ENCODE measurements around the gene GTF2I.

- TF ChIP-seq CTCF (IDR thresholded peaks at IDR 0.05; ENCODE audit: poor library complexity) (no peak), EZH2 (IDR thresholded peaks at IDR 0.05; ENCODE audit: borderline replicate concordance) (no peak), EZH2phosphoT487 (IDR thresholded peaks at IDR 0.05; ENCODE audit: low read depth, severe bottlenecking, unreplicated experiment) (no peak)
These were observed 34.4 kb upstream of the GTF2I start for GRCh38 chr7:74623135-74623534.

Measured in hepatocyte (in vitro differentiated cells).